ENCODE data around the gene SH3RF3.

Gene SH3RF3

GRCh38 chr2:109322111-109322510 lies 193.1 kb downstream of the SH3RF3 start:
- no peak for DNase-seq

- DNase-seq = no peak
These were observed 193.6 kb downstream of the SH3RF3 start for GRCh38 chr2:109322641-109323040.

DNA sequence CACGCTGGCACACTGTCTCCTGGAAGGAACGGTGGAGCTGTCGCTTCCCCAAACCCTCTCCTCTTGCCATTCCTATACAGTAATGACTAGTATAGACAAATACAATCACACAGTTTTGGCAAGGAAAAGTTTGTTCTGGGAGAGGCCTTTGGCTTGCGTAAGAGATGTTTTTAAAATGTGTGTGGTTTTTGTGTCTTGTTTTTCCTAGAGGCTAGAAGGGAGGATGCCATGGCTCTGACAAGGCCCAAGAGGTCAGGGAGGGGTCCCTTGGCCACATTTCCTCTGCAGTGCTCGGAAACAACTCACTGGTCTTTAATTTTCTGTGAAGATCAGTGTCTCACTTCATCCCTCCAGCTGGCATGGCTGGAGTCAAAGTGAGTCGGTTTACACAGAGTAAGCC lies 195.9 kb downstream of the SH3RF3 start:
- DNase-seq = no peak

- no peak for DNase-seq
These were observed 196.6 kb downstream of the SH3RF3 start for GRCh38 chr2:109325570-109325969.

- no peak for DNase-seq
These were observed 197.3 kb downstream of the SH3RF3 start for GRCh38 chr2:109326306-109326705.

GRCh38 chr2:109330056-109330455 lies 201.1 kb downstream of the SH3RF3 start:
- no peak for DNase-seq

GRCh38 chr2:109331081-109331480 lies 202.1 kb downstream of the SH3RF3 start:
- DNase-seq = no peak

- no peak for DNase-seq
These were observed 203.2 kb downstream of the SH3RF3 start for GRCh38 chr2:109331896-109332848.

DNA sequence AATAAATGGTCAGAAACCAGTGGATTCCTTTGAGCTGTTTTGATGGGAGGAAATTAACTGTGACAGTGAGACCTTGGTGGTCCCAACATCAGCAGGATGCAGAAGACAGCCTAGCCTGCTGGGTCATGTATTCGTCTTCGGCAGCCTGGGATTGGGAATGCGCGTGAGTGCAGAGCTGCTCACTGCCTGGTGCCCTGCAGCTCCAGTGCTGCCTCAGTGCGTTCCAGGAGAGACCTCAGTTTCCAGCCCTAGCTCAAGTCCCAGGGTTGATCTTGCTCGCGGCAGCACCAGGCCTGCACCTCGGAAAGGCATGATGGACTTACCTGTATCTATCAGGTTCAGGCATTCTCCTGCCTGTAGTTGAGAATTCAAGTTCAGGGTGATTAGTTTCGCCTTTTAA lies 203.9 kb downstream of the SH3RF3 start:
- DNase-seq = no peak

DNA sequence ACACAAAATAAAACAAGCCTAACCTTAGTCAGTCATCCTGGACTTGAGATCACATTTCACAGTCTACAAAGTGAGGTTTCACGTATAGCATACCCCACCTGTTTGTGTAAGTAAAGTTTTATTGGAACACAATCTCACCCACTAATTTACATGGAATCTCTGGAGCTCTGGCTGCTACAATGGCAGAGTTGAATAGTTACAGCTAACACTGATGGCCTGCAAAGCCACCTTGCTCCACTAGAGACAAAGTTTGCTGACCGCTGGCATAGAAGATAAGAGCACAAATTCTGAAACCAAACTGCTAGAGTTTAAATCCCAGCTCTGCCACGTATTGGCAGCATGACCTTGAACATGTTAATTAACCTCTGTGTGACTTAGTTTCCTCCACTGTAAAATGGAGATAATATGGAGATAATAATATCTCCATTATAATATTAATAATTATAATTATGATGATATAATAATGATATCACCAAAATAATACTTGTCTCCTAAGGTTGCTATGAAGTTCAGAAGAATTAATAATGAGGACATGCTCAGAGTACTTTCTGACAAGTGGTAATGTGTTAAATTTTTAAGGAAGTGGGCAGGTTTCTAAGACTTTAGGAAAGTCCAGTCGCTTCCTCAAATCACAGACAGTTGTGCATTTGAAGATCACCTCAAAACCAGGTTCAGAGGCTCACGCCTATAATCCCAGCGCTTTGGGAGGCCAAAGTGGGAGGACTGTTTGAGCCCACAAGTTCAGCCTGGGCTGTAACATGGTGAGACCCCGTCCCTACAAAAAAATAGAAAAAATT lies 204.6 kb downstream of the SH3RF3 start:
- no peak for DNase-seq

DNA sequence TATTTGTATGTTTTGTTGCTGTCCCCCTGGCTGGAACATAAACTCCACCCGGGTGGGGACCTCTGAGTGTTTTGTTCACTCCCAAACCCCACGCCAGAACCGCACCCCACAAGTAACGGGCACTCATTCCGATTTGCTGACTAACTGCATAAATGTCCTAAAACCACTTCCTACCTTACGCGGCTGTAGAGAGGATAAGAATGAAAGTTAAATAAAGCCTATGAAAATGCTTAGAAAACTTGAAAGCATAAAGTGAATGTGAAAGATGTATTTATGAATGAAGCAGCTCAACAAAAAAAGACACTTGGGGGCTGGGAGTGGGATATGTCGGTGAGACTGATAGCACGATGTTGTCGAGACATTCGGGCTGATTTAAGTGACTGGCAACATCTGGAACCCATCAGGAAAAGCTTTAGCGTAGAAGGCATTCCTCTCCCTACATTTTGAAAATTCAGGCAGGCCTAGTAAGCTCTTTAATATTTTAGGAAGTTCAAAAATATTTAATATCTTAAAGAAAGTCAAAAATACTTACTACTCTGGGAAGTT lies 206.7 kb downstream of the SH3RF3 start:
- no peak for DNase-seq

DNA sequence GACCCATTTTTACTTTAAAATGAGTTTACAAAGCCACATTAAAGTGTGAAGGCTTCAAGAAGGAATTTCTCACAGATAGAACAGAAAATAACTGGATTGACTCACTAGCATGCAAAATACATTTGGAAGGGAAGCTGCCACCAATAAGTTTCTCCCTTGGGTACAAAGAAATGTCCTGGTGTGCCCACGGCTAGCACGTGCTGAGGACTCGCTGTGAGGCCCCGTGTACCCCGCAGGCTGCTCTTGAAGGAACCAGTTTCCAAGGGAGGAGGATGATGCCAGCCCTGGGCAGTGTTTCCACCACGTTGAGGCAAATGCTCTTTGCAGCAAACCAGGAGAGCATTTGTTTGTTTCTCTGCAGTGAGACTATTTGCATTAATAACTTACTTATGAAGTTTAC lies 207.3 kb downstream of the SH3RF3 start:
- no peak for DNase-seq

DNA sequence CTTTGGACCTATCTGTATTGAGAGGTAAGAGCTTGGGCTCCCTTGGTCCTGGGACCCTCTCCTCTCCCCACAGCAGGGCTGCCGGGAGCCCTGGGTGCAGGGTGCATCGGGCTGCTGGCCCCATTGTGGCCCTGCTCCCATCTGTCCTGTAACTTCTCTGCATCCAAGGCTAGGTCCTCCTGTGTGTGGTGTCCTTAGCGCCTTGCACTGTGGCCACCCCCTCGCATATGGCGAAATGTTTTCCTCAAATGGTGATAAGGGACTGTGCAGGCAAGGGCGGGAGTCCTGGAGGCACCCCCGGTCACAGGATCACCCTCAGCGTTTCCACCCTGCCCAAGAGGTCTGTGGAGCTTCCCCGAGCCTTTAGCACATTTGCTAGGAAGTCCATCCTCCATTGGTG lies 208.2 kb downstream of the SH3RF3 start:
- no peak for DNase-seq

DNA sequence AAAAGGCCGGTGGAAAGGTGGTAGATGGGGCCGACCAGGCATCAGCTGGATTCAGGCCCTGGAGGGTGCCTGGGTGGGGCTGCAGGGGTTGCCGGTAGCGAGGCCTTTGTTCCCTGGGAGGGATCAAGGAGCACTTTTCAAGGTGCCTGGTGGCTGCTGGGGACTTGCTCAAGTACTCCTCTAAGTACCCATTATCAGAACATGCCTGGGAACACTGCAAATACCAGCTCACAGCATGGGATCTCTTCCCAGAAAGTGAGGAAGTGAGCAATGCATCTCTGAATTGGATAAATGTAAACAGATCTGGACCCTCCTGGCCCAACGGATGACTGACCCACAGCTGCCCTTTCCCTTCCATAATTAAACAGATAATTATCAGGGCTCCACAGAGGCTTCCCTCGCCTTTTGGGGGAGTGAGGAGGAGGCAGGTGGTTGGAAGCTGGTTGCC lies 210.5 kb downstream of the SH3RF3 start:
- DNase-seq = no peak

DNA sequence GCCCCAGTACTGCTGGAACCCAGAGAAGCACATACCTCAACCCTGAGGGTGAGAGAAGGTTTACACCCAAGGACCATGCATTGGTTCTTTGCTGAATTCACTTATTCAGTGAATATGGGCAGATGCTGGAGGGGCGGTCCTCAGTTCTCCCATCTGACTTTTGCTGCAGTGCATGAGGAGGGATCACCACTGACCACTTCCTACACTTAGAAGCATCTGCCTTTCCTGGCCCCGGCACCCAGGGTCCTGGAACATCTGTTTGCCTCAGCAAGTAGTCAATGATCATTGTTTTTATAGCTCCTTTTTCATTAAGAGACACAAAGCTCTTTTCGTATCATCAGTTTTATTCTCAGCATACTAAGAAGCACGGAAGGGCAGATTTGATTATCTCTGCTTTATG lies 211.4 kb downstream of the SH3RF3 start:
- DNase-seq = no peak

DNA sequence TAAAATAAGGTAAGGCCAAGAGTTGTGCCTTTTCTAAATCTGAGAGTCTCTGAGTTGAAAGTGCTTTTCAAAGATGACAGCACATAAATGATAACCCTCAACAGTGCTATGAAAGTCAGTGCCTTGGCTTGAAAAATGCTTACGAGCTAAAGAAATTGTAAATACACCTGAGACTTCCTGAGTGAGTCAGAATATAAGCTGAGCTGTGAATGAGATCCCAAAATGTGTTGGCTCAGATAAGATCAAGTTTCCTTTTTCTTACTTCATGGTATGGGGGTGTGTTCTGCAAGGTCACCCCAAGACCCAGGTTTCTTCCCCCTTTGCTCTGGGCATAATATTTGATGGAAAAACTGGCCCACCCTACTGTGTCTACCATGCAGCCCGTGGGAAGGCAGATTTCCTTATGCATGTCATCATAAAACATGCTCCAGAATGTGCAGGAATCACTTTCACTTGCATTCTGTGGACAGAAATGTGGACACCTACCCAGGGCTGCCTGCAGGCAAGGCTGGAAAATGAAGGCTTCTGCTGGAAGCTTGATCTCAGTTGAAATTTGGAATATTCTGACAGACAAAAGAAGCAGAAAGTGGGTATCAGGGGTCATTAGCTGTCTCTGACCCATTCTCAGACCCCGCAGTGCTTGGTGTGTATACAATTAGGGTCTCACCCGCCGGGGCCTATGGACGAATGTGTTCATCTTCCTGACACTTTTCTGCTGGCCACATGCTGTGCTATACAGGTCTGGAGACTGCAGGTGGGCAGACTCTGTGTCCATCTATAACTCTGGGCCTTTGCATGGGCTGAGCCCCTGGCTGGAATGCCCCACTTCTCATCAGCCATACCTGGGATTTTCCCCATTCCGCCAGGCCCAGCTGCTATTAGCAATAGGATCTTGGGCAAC lies 212.6 kb downstream of the SH3RF3 start:
- no peak for DNase-seq

DNA sequence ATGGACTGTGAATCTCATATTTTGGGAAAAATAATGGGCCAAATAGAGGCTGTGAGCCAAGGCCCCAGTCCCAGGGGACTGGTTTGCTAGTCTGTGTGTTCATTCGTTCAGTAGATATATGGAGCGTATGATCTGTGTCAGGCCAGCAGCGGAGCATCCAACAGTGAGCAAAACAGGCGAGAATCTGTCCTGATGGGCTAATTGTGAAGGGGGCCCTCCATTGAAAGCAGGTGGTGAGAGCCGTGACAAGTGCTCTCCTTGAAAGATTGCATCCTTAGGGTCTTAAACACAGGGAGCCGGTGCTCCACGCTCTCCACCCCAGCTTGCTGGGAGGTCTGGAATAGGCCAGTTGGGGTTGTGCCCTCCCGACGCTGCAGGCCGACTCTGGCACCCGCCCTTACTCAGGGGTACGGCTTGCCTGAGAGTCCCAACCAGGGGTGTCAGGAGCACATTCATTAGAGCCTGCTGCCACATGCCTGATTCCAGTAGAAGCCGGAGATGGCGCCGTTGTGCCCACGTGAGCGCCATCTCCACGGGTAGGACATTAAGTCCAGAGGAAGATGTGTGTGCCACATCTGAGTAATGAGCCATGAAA lies 213.3 kb downstream of the SH3RF3 start:
- DNase-seq = no peak

- DNase-seq = no peak
These were observed 213.9 kb downstream of the SH3RF3 start for GRCh38 chr2:109342930-109343329.

- DNase-seq = no peak
These were observed 214.5 kb downstream of the SH3RF3 start for GRCh38 chr2:109343460-109343859.

- no peak for DNase-seq
These were observed 215.3 kb downstream of the SH3RF3 start for GRCh38 chr2:109344270-109344805.

DNA sequence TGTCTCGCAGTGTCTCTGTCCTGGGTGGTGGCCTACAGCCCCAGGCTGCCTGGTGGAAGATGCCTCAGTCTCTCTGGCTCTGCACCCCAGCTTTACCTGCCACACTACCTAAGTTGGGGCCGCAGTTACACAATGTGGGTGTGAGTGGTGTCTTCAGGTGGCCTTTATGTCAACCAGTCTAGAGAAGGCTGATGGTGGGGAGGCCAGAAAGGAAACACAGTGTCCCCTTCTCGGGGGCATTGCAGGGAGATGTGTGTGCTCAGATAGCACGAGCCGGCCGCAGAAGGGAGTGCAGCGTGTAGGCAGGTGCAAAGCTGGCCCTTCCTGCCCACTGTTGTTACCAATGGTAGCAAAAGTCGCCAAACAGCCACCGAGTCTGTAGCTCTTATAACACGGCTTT lies 216.1 kb downstream of the SH3RF3 start:
- DNase-seq = no peak
